G401 (cell line): ENCODE measurements around the gene BPIFB1. TPM values are rescaled to one million over a fixed set of nuclear protein-coding genes. Genes with fewer than 3 reads are reported as not detected.

Experiments used
- DNase-seq: peaks from one replicate; pipeline ENCODE4 v3.0.0-alpha.2; 2015; ENCODE audit warnings: low spot score
- in situ Hi-C: cut with HindIII; loops from 2 replicates; pipeline ENCODE4 v1.10.0; 2016; ENCODE audit warnings: low sequenced_read_pairs, mixed read lengths
- total RNA-seq: library from RNA; depleted of rRNA; stranded (reverse); fragments of >200 nt; shearing (Covaris generic); gene quantifications from 2 replicates; pipeline ENCODE4 v1.2.3, GENCODE V29; 2014; rRNA removed

BPIFB1 gene, protein sequence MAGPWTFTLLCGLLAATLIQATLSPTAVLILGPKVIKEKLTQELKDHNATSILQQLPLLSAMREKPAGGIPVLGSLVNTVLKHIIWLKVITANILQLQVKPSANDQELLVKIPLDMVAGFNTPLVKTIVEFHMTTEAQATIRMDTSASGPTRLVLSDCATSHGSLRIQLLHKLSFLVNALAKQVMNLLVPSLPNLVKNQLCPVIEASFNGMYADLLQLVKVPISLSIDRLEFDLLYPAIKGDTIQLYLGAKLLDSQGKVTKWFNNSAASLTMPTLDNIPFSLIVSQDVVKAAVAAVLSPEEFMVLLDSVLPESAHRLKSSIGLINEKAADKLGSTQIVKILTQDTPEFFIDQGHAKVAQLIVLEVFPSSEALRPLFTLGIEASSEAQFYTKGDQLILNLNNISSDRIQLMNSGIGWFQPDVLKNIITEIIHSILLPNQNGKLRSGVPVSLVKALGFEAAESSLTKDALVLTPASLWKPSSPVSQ
- not detected in 2 replicates for total RNA-seq

DNA sequence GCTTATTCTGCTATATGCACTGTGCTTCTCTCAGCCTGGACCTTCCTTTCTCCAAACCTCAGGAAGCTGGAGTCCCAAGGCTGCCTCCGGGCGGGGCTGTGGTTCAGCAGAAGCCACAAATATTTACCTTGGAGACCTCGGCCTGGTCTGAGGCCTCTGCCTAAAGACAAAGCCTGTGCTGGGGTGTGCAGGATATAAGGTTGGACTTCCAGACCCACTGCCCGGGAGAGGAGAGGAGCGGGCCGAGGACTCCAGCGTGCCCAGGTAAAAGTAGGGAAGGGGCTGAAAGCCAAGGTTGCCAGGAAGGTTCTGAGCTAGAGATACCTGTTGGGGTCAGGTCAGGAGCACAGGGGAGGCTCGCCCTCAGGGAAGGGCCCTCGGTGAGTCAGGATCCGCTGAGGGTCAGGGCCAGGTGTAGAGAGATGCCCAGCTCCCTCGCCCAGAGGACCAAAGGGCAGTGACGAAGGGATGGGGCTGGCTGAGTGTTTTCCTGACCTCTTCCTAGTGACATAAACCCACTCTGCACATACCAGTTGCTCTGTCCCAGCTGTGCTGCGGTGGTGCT is at the start of gene BPIFB1:
Gene BPIFB1, plus strand, starts transcription at position 224 of the 565 bp plus-strand sequence. CDS start 2,860 bp downstream, outside the sequence.
- in situ Hi-C loops = no loop called here

DNA sequence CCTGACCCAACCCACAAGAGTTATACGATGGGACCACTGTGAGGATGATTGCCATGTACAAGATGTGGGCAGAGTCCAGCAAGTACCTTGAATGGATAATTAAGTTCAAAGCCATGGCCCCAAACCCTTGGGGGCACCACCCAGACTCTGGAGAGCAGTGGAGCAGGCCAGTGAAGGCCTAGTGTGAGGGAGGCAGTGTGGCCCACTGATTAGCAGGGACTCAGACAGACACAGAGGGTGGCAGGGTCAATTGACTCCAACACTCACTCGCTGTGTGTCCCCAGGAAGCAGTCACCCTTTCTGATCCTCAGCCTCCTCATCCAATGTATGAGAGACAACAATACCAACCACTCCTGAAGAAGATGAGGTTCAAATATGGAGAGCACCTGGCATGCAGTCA is 49.0 kb upstream of the BPIFB1 start:
- no peak for DNase-seq
- in situ Hi-C loops = no loop called here

More for the DNA sequence above, at the start of gene BPIFB1:
- DNase-seq = no peak

DNA sequence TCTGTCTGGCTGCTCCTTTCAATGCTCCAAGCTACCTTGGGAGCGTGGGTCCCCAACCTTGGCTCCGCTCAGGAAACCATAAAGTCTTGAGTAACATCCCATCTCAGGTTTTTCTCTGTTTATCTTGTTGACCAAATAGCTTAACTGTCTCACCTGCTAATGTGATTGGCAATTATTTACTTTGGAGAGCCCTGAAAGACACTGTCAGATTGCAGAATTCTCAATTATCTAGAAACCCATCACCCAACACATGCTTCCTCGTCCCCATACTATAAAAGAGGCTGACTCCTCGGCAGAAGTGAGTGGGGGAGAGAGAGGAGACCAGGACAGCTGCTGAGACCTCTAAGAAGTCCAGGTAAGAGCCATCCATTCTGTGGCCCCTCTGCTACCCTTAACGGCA is 47.3 kb upstream of the BPIFB1 start, which contains the start of gene BPIFA1:
Gene BPIFA1, plus strand, starts transcription at position 301 of the 400 bp plus-strand sequence. CDS start 1,716 bp downstream, outside the sequence.
- in situ Hi-C loops = no loop called here
- DNase-seq = no peak

DNA sequence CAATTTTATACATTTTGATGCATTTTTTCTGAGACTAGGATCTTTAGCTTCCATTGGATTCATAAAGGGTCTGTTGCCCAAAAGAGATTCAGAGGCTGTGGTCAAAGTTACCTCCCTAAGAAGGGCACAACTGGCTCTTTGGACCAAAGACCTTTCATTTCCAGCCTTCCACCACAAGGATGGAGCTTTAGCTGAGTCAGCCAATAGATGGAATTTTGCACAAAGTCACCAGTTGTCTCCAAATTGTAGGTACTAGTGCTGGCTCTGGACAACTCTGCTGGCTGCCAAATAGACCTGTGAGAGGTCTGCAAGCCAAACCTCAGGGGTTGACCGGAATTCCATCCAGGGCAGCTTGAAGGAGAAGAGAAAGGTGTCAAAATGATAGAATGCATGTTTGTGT is 46.7 kb upstream of the BPIFB1 start:
- no peak for DNase-seq
- in situ Hi-C loops = no loop called here

DNA sequence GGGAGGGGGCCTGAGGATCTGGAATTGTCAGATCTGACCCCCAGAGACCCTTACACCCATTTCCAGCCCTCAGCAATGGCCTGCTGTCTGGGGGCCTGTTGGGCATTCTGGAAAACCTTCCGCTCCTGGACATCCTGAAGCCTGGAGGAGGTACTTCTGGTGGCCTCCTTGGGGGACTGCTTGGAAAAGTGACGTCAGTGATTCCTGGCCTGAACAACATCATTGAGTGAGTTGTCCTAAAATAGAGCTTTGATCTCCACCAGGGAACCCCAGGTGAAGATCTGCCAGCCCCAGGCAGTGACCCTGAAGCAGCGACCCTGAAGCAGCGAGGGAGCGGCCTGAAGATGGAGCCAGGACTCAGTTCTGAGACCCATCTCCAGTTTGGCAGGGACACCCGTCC is 45.0 kb upstream of the BPIFB1 start:
- in situ Hi-C loops = no loop called here
- DNase-seq = no peak

DNA sequence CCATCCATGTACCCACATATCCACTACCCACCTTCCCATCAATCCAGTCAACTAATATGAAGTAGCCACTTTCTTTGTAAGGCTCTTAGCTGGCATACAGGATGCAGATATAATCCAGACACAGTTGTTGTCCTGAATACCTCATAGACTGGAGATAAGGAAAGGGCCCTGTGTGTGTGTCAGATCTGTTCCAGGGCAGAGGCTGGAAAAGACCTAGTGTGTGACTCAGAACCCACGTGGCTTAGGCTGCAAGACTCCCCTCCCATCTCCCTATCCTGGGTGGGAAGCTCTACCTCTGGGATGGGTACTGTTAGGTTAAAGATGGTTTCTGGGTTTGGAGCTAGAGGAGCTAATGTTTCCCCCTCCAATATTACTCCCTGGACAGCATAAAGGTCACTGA is 43.6 kb upstream of the BPIFB1 start:
- DNase-seq = no peak
- in situ Hi-C loops = no loop called here

DNA sequence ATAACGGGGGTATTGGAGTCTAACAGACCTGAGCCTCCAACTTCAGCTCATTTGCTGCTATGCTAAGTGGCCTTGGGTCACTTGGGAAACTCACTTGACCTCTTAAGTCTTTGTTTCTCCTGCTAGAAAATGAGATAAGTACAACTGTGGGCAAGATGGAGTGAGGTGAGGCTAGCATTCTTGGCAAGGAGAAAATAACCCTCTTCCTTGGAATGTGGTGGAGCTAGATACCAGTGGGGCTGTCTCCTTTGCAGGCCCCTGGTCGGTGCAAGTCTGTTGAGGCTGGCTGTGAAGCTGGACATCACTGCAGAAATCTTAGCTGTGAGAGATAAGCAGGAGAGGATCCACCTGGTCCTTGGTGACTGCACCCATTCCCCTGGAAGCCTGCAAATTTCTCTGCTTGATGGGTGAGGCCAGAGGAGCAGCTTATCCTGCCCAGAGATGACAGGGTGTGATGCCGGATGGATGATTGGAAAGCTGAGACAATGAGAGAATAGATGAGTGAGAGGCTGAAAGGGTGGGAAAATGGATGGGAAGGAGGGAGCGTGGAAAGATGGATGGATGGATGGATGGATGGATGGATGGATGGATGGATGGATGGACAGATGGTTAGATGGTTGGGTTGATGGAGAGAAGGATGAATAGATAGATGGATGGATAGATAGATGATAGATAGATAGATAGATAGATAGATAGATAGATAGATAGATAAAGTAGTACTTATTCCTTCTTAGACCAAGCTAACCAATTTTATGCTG is 42.9 kb upstream of the BPIFB1 start:
- DNase-seq = no peak
- in situ Hi-C loops = no loop called here

DNA sequence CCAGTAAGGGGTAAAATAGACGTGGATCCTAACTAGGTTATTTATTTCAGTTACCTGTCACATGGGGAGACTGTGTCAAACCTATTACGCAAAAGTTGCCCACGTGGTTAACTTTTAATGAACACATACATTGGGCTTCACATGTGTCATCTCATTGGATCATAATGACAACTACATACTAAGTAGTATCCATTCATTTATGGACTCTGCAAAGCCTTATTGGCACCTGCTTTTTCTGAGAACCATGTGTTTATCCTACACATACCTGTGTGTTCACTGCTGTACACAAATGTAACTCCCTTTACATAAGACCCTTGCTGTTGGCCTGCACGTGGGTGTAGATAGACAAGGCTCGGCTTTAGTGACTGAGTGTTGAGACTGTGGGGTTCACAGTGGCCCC is 42.1 kb upstream of the BPIFB1 start:
- in situ Hi-C loops = no loop called here
- DNase-seq = no peak

DNA sequence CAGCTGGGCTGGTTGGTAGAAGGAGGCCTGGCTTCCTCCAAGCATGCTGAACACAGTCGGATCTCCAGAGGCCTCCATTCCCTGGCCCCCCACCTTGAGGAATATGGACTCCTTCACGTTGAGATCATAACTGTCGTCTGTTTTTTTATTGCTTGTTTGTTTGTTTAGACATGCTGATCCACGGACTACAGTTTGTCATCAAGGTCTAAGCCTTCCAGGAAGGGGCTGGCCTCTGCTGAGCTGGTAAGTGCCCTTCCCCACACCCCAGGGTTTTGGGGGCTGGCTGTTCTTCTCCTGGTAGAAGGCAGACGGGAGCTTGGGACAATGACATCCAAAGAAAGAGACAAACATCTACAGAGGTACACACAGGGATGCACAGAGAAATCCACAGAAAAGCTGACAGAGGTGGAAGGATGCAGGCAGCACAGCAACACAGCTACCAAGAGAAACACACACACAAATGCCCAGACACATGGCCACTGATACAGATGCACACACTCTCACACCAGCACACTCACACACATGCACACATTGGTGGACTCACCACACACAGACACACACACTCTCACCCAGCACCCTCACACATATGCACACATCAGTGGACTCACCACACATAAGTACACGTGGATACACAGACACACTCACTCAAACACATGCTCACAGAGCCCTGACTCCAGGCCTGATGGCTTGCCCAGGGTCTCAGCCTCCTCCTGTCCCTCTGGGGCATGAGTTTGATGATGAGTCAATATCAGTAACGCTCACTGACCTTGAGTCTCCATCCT is 40.5 kb upstream of the BPIFB1 start:
- no peak for DNase-seq
- in situ Hi-C loops = no loop called here

DNA sequence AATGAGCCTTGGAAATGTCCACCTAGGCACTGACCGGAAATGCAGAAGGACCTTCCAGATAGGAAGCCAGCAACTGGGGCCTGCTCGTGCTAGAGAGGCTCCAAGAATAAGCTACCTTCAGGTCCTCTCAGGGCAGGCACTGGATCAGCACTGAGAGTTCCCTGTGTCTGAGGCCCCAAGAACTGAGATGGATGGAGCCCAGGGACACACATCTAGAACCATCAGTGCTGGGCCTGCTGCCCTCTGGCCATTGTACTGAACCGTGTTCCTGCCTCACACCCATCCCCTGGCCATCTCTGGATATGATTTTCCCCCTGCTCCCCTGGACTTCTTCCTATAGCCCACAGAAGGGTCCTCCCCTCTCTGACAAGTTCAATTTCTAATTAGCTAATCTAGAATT is 36.9 kb upstream of the BPIFB1 start:
- peak; percentile 17 for DNase-seq
- in situ Hi-C loops = no loop called here

DNA sequence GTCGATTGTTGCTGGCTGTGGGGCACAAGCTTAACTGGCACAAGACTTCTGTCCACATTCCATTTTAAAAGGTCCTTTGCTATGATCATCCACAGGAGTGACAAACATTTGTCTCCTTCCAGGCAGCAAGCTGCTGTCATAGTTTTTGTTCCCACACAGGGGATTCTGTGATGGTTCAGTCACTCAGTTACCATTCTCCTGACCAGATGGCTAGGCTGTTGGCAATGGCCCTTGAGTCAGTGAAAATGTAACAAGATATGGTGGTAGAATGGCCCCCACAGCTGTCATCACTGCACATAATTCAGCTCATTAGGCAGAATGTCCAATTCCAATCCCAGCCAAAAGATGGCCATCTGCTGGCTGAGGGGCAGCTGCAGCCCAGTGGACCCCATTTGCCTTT is 33.6 kb upstream of the BPIFB1 start:
- in situ Hi-C loops = no loop called here
- DNase-seq = peak; percentile 89

DNA sequence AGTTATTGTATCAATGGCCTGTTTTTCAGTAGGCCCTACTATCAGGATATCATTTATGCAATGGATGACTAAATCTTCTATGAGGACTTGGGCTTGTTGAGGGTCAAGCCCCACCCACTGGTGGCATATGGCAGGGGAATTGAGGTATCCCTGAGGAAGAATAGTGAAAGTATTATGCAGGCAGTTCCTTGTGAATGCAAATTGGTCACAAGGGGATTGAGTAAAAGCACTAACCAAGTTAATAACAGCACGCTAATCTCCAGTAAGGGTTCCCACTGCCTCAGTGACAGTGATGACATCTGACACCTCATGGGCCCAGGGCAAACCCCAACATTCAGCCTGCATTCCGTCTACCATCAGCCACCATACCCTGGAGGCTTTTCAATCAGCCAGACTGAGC is 32.3 kb upstream of the BPIFB1 start:
- in situ Hi-C loops = no loop called here
- DNase-seq = no peak

DNA sequence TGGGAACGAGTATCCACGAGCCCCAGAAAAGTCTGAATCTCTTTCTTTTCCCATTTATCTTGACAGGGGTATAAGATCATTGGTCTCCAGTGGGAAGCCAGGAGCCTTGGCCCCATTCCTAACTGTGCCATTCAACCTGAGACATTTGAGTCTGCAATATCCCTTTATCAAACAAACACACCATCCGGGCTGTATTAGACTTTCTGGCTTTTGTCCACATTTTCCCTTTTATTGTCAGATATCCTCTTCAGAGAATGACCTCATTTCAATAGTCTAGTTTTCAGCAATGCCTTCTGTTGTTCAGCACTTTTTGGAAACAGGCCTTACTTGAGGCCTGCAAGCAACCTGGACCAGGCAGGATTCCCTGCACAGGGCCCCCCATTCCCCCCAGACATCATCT is 31.5 kb upstream of the BPIFB1 start:
- peak; percentile 82 for DNase-seq
- in situ Hi-C loops = no loop called here

DNA sequence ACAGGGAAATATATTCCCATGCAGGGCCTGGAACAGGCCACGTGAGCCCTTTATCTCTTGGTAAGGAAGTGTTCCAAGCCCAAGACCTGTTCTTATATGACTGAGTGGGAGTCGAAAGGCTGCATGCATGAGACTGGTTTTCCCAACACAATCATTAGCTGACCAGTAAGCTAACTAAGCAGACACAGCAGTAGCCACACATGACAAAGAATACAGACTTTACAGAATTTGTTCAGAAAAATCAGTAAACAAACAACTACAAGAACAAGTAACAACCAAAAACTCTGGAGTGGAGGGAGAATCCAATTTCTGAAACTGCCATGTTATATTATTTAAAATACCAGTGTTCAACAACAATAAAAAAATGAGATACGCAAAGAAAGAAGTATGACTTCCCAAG is 30.6 kb upstream of the BPIFB1 start:
- in situ Hi-C loops = no loop called here
- DNase-seq = no peak

DNA sequence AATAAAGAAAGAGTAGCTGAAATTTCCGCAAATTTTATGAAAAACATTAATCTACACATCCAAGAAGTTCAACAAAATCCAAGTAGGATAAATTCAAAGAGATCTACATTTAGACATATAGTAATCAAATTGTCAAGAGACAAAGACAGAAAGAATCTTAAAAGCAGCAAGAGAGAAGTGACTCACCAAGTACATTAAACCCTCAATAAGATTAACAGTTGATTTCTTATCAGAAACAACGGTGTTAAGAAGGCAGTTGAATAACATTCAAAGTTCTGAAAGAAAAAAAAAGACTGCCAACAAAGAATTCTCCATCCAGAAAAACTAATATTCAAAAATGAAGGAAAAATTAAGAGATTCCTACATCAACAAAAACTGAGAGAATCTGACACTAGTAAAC is 28.0 kb upstream of the BPIFB1 start:
- DNase-seq = no peak
- in situ Hi-C loops = no loop called here

DNA sequence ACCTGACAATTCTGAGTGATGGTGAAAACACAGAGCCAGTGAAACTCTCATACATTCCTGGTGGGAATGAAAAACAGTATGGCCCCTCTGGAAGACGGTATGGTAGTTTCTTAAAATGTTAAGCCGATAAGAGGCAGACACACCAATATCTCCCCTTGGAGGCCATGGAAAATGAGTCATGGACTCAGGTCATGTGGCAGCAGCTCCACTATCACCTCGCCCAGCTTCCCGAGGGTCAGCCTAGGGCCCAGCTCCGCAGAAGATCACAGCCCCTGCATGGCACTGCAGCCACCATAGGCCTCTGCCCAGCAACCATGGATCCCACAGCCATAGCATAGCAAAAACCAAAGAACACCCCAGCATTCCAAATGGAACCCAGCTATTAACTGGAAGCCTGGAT is 25.8 kb upstream of the BPIFB1 start:
- in situ Hi-C loops = no loop called here
- DNase-seq = no peak

DNA sequence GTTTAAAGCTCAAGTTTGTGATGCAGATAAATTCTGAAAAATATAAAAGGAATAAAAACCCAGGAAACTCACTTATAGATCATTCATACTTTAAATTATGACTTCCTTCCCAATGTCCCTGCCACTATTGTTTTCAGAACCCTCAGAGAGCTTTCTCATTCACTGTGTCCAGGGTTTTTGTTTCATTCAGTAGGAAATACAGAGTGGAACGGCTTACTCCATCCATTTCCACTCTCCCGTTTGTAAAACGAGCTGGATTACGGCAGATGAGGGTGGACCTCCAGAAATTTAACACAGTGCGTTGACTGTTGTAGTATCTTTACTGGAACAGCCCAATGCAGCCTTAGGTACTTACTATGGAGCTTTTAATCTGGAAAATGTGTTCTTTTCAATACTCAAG is 23.6 kb upstream of the BPIFB1 start:
- no peak for DNase-seq
- in situ Hi-C loops = no loop called here

DNA sequence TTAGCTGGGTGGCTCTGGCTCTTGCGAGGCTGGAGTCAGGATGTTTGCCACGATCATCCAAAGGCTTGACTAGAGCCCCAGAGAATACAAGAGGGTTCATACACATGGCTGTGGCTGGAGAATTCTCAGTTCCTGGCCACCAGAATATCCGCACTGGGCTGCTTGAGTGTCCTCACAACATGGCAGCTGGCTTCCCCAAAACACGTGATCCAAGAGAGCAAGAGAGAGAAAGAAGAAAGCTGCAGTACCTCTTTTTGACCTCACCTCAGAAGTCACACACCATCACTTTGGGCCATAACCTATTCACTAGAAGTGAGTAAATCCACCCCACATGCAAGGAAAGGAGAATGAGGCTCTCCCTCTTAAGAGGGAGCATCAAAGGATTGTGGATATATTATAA is 21.5 kb upstream of the BPIFB1 start:
- in situ Hi-C loops = no loop called here
- DNase-seq = no peak

DNA sequence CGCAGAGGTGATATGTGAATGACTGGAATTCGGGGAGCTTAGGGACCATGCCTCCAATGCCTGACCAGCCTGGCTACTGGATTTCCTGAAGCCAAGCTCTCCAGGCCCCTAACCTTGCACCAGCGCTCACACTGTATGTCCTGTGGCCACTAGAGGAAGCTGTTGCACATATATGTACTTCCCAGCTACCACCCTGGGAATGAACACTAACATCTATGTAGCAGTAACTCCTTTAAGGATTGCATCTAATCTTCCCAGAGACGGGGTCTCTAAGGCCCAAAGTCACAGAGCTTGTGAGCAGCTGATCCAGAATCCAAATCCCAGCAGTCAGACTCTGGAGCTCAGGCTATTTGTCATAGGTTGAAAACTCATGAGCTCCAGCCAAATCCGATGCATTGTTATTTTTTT is 20.4 kb upstream of the BPIFB1 start:
- in situ Hi-C loops = no loop called here
- DNase-seq = peak; percentile 73
